ENCODE data around the gene NIPAL3.

Gene NIPAL3

DNA sequence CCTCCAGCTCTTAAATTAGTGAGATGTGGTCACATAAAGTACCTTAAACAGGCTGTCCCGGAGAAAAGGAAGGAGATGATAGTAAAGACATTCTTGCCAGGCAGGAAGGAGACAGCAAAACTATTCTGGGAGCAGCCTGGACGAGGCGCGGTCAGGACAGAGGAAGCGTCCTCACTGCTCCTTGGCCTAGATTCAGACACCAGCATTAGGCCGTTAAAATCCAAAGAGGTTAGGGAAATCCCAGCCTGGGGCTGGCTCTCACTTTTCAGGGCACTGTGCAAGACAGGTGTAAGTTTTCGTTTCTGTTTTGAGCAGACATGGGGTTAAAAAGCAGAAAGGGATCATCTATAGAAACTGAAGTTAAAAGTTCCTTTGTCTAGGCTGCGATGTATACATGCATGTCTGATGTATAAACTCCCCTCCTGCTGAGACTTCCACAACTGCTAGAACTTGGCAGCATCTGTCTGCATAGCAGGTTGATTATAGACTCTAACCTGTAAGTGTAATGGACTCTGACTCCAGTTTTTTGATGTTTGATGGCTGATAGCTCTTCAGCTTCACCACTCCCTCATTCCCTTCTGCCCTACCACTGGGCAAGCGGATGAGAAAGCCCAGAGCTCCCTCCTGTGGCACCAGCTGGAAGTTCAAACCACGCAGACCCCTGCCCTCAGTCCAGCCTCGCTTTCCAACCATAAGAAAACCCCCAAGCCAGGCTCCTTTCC, 23.6 kb upstream of the NIPAL3 start:
- DNase-seq: peak; percentile 11

DNA sequence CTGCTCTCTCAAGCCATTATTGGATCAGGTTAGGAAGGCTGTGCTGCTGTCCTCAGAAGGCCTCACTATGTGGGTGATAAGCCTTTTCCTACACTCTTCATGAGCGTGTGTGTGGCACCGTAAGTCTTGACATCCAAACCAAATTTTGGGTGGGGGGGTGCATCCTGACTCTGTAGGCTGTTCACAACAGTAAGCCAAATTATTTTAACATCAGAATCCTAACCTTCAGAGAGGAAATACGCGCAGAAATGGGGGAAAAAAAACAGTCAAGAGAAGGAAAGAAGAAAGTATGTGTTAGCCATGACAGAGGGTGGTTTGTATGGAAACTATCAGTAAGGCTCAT, 23.0 kb upstream of the NIPAL3 start:
- no peak for DNase-seq

DNA sequence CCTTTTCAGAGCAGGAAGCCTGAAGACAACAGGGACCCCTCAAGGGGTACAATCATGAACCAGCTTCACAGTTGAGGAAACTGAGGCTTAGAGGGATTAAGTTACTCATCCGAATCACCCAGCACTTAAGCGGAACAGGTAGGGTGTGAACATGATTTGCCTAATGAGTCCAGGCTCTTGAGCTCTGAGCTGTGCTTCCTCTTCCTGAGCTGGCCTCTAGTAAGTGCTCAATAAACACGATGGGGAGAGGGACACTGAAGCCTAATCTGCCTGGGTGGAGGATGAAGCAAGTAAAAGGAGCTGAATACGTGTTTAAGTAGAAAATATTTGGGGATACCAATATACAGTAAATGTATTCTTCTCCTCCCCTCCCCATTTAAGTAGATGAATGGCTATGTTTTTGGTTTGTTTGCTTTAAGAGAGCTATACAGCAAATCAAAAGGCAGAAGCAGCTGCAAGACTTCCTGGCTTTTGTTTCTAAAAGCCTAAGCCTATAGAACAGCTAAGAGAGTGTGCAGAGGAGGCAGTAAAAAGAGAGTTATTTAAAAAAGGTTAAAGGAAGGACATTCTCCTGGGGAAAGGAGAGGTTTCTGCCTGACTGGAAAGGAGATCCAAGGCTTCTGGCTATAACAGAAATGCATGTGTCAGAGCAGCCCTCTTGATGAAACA, 22.5 kb upstream of the NIPAL3 start:
- no peak for DNase-seq

DNA sequence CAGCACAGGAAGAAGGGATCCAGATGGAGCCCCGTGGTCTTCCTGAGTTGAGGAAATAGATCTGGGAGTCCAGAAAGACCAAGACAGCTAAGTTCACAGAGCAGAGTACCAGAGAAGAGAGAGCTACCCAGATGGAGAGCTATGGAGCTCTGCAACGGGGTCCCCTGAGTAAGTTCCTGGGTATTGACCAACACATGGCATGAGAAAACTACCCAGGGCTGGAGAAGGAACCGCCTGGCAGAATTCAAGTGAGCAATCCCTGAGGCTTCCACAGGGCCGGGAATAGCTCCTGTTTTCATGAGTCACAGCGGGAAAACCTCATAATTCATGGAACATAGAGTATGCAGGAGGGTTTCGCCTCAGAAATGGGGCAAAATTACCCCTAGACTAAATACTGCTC, 21.7 kb upstream of the NIPAL3 start:
- no peak for DNase-seq

DNA sequence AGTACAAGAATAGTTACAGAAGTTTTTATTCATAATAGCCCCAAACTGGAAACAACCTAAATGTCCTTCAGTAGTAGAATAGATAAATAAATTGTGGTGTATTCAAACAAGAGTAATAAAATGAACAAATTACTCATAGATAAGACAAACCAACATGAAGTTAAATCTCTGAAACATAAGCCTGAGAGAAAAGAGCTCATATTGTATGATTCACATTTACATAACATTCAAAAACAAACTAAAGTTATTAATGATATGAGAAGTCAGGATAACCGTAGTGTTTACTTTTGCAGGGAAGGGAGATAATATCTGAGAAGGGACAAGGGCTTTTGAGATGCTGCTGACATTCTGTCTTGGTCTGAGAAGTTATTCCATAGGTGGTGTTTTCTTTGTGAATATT, 15.5 kb upstream of the NIPAL3 start:
- DNase-seq: no peak

DNA sequence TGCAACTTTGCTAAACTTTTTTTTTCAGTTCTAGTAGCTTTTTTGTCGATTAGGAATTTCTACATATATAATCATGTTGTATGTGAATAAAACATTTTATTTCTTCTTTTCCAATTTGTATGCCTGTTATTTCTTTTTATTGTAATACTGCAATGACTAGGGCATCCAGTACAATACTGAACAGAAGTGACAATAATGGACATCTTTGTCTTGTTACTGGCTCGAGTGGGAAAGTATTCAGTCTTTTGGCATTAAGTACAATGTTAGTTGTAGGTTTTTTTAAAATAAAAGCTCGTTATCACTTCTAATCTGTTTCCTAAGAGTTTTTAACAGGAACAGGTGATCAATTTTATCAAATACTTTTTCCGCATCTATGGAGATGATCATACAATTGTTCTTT, 11.8 kb upstream of the NIPAL3 start:
- DNase-seq: no peak

DNA sequence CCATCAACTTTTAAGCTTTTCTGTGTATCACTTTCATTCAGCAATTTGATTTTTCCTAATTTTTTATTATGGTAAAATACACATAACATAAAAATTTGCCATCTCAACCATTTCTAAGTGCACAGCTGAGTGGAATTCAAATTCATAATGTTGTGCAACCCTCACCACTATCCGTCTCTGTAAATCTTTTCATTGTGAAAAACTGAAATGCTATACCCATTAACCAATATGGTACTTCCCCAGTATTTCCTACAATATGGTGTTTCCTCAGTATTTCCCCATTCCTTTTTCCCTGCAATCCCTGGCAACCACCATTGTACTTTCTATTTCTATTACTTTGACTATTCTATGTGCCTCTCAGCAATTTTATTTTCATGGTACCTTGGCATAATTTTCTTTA, 8.8 kb upstream of the NIPAL3 start:
- DNase-seq: no peak

DNA sequence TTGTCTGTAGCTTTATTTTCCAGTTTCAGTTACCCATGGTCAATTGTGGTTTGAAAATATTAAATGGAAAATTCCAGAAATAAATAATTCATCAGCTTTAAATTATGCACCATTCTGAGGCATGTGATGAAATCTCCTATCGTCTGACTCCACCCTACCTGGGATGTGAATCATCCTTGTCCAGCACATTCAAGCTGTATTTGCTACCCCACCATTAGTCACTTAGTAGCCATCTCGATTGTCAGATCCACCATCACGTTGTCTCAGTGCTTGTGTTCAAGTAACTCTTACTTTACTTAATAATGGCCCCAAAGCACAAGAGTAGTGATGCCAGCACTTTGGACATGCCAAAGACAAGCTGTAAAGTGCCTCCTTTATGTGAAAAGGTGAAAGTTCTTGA, 6.1 kb upstream of the NIPAL3 start:
- no peak for DNase-seq

DNA sequence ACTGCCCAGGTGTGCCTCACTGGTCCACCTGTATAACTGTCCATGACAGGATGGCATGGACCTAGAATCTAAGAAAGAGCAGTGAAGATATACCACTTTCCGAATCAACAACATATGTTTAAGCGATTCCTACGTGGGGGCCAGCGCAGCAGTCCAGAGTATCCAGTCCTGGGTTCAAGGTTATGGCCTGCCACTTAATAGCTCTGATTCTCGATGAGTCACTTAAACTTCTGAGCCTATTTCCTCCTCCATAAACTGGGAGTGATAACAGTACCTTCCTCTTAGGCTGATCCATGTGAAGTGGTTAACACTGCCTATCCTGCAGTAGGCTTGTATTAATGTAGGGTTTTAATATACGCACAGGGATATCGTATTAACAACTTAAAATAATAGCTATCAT, 4.9 kb upstream of the NIPAL3 start:
- DNase-seq: no peak

DNA sequence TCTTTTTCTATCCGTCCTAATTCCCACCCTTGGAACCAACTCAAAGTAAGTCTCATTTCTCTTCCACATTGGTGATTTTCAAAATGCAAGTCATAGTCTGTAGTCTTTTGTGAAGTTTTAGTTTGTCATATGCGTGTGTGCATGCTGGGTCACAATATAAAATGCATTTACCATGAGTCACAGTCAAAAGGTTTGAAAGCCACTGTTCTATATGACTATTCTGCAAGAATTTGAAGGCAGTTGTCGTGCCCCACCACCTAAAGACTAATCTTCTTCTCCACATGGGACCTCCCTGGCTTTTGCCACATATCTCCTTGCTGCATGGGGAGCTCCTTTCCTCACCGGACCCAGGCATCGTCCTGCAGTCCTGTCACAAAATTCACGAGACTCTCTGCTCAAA, 3.6 kb upstream of the NIPAL3 start:
- no peak for DNase-seq

DNA sequence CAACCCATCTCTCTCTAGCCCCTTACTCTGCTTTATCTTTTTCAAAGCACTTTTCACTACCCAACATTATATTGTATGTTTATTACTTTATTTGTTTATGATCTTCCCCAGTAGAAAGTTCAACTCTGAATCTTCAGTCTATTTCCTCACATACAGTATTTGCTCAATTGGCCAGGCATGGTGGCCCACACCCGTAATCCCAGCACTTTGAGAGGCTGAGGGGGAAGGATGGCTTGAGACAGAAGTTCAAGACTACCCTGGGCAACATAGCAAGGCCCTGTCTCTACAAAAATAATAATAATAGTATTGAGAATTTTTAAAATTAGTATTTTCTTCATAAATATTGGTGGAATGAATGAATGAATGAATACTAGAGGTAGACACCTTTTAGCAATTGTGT, 3.2 kb upstream of the NIPAL3 start:
- DNase-seq: no peak

DNA sequence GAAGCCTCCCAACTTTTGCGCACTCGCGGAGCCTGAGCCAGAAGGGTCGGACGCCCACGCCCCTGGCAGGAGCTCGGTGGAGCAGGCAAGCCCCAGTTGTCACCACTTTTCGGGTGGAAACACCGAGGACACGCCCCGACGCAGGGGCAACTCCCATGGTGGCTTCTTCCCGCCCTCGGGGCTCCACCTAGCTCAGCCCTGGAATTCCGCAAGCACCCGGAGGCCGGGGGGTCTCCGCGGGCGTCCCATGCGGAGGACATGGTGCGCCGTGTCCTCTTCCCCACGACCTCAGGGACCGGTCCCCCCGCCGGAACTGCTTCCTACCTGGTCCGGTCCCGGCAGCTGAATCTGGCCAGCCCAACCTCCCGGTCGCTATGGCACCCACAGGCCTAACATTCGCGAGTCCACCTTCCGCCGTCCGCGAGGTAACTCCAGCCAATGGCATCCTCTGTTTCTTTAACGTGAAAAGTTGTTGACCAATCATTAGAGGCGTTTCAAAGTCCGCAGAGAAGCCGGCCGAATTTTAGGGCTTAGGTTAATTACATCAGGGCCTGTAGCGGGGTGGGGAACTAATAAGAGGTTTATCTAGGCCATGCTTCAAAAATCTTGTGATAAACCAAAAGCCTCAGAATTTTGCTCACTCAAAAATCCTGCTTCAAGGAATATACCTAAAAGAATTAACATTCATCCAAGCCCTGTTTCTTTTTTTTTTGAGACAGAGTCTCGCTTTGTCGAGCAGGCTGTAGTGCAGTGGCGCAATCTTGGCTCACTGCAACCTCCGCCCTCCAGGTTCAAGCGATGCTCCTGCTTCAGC, 2.0 kb upstream of the NIPAL3 start, which contains the start of gene STPG1:
TSS of gene STPG1 (minus strand) at position 433 of the 814 bp plus-strand sequence. CDS start 12,394 bp downstream, outside the sequence.
- no peak for DNase-seq

DNA sequence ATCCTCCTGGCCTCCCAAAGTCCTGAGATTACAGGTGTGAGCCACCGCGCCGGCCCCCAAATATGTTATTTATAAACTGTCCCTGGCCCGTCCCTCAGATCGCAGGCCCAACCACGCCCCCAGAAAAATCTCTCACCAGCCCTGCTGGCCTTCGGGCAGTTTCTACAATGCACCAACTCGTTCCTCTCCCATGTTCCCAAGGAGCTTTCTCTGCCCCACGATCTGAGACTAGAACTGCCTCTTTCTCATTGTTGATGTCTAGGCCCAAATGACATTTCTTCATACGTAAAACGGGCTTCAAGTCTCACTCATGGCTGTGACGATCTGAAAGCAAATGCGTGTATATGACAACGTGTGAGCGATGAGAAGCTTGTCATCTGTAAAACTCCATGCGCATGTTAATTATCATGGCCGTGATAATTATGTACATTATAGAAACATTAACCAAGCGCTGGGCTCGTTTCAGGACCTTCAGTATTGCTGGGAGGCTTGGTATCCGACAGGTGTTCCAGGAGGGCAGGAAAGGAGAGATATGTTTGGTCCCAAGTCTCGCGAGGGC, 748 bp upstream of the NIPAL3 start:
- DNase-seq: no peak

DNA sequence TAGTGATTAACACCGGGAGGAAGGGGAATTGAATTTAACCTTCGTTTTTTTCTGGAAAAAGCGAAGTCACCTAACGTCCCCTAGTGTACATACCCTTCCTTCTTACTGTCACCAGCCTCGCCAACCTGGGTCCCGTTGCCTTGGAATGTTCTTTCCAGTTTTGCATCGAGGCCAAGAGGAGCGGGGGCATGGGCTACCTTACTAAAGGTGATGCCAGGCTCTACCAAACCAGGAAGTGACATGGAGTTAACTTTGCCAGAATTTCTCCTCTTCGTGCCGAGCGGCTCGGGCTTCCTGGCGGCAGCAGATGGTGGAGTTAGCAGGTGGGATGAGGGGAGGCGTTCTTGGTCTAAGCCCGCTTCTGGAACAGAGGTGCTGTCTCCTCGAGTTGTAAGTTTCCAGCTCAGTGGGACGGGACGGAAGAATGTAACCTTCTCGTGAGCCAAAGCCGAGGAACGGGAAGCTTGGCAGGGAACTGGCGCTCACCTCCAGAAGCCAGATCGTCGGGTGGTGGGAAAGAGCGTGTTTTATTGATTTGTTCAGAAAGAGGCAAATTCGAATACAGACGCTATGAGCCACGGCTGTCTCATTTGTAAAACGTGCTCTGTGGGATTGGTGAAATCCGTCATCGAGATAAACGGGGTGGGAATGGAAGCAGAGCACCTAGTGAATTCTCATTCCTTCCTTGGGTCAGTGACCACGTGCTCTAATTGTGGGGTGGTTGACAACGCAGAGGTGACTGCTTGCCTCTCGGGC, 486 bp downstream of the NIPAL3 start:
- no peak for DNase-seq

DNA sequence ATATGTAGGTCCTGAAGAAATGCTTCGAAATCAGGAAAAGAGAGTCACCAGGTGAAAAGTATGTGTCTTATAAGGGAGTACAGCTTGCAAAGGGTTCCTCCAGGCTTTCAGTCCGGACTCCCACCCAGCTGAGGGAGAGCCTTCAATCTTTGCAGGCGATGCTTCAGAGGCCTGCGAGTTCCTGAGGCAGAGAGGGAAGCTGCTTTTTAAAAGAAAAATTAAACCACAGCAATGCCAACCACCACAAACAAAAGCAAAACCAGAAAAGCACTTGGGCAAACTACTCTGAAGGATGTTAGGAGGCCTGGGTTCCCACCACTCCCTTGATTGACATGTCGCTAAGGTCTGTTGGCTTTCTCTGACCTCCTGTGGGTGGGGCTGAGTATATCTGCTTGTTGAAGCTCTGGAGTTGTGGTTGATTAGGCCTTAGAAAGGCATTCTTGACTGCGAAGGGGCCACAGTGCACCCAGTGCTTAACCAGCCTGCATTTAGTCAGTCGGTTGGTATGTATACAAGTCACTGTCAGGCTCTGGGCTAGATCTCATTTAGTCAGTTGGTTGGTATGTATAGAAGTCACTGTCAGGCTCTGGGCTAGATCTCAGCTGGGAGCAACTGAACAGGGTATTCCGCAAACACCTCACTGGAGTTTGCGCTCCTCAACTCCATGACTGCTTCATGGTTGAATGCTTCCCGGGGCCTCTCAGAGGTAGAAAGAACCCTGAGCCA, 1.2 kb downstream of the NIPAL3 start:
- peak; percentile 22 for DNase-seq

DNA sequence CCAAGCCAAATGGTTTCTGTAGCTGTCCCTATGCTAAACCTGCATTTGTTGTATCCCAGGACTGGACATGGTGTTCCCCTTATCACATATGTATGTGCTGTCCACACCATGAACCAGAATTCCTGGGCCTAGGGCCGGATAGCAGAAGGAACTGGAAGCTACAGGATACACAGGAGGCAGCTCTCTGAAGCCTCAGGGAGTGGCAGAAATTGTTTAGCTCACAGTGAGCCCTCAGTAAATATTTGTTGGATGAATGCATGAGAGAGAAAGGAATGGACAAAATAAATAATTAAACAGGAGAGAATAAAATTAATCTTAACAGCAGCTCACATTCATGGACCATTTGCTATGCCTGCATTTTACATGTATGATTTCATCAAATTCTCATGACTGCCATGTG, 2.1 kb downstream of the NIPAL3 start:
- DNase-seq: no peak

DNA sequence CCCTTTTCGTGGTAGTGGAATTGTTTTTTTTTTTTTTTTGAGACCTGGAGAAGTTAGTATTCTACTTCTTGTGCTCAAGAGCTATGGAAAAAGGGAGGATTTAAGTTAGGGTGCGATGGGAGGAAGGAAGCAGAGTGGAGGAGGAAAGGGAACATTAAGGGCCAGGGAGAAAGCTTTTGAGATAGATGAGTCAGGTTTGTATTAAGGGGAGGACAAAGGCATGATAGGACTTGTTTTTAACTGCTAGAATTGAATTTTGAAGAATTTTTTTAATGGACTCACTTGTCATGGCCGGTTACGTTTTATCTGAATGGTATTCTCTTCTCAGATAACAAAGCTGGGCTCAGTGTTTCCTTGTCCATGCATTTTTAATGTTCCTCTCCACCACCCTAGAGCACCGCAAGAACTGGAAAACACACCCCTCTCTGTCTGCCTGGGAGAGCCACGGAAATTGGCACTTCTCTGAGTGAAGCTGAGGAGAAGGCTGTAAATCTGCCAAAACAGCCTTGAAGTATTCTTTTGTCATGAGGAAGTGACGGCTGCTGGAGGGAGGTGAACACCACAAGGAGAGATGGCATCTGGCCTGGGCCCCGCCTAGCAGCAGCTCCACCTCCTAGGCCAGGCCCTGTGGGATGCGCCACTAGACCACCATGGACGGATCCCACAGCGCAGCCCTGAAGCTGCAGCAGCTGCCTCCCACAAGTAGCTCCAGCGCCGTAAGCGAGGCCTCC, 3.5 kb downstream of the NIPAL3 start:
- DNase-seq: no peak

DNA sequence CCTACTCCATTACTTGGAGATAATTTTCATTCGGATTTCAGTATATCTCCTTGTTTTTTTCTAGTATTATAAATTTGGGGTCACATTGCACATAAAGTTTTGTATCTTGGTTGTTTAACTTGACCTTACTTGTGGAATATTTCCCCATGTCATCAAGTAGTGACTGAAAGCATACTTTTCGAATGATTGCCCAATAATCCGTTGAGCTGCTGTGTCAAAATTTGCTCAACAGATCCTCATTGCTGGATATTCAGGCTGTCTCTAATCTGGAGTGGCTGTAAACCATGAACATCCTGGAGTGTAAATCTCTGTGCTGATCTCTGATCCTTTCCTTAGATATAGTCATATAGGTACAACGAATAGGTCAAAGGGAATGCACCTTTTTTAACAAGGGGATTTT, 4.9 kb downstream of the NIPAL3 start:
- DNase-seq: no peak

DNA sequence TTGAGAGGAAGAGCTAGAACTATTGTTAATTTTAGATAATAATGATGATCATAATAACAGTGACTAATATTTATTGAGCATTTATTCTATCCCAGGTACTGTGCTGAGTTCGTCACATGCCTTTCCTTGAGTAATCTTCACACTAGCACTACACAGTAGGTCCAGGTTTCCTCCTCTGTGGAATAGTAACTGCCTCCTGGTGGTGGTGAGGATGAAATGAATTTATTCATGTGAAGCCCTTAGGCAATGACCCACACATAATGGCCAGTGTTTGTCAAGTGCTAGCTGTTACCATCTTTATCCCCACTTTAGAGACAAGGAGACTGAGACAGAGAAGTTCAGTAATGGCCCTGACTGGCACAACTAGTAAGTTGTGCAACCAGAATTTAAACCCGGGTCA, 5.9 kb downstream of the NIPAL3 start:
- no peak for DNase-seq

DNA sequence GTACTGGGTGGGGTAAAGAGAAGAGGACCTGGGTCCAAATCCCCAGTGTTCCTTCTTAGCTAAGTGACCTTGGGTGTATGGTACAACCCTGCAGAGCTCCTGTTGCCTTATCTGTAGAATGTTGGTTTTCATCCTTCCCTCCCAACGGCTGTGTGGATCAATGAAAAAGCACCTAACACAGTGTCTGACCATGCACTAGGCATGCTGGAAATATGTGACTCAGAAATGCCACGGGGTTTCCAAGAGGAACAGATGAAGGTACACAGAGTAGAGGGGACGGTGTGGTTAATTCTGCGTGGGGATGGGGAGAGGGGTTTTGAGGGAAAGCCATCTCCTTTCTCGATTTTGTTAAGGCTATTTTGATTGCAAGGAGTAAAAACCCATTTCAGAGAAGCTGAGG, 8.6 kb downstream of the NIPAL3 start:
- DNase-seq: no peak

DNA sequence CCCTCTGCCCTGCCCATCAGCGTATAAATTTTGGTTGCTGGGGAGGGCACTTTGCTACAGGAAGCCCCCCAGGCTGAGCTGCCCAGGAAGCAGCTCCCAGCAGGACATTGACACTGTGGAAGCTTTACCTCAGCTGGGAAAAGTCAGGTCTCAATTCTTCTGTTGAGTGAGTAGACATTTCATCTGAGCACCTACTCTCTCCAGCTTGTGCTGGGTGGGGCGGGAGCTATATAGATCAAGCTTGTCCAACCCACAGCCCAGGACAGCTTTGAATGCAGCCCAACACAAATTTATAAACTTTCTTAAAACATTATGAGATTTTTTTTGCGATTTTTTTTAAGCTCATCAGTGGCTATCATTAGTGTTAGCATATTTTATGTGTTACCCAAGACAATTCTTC, 9.4 kb downstream of the NIPAL3 start:
- no peak for DNase-seq

DNA sequence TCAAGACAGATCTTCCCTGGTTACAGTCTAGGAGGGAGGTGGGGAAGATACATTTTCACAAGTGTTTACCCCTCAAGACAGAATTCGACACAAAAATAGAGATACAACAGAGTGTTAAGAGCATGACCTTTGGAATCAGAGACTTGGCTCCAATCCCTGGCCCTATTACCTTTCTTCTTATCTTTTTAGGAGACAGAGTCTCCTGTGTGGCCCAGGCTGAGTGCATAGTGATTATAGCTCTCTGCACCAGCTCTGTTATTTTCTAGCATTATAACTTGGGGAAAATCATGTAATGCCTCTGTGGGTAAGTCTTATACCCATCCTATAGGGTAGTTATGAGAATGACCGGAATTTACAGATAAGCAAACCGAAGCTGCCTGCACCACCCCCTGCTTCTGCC, 9.8 kb downstream of the NIPAL3 start:
- DNase-seq: no peak
